NCI-H128 (cell line): ENCODE measurements around the gene CNTNAP3B.
"Not testable (repeated sequence)": the region's sequence is repeated elsewhere in the genome, so short reads cannot be mapped to it uniquely, and the experiment has no call there.

Source experiments
- DNase-seq: peaks from one replicate; lab custom pipeline; 2025; ENCODE audit not compliant: unreplicated experiment; lab: John Stamatoyannopoulos, UW

CNTNAP3B gene

DNA sequence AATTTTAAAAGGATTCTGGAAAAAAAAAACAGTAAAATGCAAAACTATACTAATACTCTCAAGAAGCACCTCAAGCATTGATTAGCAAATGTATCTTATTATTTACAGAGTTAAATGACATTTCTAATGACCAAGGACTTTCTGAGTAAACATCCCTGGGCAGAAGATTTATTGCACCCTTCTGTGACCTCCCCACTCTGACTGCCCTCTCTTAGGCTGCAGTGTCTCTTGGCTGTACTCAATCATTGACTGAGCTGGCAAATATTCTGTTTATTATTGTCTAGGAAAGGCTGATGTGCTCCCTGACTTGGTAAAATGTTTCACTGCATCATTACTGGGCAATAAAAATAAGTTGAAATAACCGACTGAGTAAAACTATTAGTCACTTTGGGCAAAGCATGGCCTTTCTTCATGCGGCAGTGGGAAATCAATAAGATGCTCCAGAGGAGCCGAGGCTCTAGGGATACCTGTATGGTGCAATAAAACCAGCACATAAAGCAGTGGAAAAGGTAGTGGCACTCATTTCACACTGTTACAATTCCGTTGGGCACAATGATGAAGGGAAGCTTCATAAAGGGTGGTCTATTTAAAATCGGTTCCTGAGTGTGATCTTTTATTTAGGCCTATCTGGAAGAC lies 151.1 kb downstream of the CNTNAP3B start:
- DNase-seq: not testable (repeated sequence)

DNA sequence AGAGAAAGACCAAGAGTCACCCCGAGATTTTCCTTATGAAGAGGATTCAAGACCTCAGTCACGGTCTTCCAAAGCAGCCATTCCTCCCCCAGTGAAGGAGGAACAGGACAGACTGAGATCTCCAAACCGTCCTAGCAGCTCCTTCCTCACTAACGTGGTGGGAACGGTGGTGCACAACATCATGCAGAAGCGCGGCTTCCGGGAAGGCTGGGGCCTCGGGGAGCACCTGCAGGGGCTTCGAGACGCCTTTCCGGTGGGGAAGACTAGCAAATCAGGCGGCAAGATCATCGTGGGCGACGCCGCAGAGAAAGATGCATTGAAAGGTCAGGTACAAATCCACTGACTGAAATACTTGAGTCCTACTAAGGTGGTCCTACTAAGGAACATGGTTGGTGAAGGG lies 154.3 kb downstream of the CNTNAP3B start:
- DNase-seq: not testable (repeated sequence)

DNA sequence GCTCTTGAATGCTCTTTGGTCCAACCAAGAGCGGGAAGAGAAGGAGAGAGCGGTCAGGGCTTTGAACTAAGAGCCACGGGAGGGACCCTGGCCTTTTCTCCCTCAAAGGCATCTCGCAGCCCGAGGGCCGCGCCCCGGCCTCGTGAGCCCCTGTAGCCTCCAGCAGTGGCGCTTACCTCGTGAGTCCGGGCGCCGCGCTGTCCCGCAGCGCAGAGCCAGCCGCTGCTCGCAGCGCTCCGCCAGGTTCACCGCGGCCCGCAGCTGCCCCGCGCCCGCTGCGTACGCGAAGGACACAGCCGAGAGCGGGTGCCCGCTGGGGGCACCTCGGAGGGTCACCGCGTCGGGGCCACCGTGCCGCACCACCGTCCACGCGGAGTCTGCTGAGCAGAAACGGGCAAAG lies 176.2 kb downstream of the CNTNAP3B start:
- not testable (repeated sequence) for DNase-seq

DNA sequence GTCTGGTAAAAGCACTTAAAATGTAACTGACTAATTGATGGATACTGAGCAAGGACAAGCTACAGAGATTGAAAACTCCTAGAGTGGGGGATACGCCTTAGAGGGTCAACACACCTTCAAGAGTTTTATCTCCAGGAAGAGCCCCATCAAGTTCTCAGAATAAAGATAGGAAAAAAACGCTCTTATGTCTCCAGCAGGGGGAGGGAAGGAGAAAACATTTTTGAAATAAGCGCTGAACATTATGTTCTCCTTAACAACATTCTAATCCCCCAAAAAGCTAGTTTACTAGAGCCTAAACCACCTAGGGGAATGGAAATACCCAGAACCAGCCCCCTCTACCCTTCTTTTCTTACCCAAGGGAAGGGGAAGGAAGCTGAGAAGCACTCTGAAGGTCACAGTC lies 187.5 kb downstream of the CNTNAP3B start:
- not testable (repeated sequence) for DNase-seq

DNA sequence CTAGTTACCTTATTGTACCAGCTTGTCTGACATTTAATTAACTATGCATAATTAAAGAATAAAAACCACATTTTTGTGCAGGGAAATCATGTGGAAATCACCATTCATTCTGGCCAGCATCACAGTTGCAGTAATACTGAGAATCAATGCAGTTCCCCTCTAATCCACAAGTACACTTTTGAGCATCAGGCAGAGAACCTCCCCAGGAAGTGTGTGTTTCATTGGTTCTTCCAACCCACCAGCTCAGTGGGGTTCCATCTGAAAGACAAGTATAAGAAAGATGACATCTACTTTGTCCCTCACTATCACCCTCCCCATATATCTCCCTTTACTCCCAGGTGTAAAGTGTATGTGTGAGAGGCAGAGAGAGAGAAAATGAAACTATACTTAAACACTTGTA lies 191.1 kb downstream of the CNTNAP3B start:
- not testable (repeated sequence) for DNase-seq

DNA sequence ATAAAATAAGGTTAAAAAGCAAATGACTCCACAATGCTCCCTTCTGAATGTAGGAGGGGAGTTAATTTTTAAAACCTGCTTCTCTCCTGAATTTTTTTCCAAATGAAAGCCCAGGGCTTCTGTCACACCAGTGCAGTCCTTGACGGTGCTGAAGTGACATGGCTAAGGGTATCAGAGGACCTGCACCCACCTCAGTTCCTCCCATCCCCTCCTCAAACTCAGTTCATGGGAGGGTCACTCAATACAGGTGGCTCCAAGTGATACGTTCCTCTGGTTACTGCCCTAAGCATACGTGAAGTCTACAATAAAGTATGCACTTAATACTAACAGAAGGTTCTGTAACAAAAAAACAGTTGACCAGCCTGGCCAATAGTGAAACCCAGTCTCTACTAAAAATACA lies 193.5 kb downstream of the CNTNAP3B start:
- not testable (repeated sequence) for DNase-seq

DNA sequence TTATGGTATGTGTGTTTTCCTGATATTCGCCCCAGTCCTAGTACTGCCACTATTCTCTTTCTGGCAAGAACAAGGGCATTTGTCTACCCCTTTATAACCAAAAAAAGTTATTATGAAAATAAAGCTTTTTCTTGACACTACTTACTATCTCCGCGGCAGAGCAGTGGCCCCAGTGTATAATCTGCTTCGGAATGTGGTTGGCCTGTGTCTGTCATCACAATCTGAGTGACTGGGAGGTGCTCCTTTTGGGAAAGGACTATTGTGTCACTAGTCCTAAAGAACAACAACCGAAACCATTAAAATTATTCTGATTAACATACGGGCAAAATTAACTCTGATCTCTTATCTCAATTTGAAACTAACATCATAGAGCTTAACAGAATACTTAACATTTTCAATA lies 200.1 kb downstream of the CNTNAP3B start:
- DNase-seq: not testable (repeated sequence)

DNA sequence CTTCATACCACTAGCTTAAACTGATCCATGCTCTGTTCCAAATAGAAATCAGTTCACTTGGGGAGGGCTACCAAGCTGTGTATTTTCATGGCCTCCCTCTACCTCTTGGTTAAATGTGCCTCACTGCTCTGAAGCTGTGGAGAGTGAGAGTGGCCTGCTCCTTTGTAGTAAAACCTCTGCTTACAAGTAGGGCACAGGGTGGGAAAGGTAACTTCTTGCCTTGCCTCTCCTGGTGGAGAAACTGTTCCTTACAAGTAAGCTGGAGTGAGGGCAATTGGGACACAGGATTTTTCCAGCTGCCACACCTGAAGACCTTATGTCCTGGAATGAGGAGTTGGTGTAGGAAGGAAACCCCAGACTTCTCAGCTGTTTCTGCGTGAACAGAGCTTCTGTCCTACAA lies 211.9 kb downstream of the CNTNAP3B start:
- not testable (repeated sequence) for DNase-seq

DNA sequence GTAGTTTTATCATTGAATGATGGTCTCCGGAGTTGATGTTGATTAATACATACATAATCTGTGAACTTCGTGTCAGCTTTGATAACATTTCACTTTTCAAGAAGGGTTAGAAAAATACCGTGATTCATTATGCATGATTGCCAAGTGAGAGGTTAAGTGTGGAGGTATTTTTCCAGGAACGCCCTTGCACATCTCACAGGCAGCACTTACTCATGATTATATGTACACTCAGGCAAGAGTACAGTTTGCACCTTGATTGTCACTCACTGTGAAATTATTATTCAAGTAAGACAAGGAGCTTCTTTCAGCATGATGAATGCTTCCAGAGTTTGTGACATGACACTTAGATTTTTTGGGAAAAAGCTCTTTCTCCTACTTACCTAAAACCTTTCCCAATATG lies 223.7 kb downstream of the CNTNAP3B start:
- not testable (repeated sequence) for DNase-seq

DNA sequence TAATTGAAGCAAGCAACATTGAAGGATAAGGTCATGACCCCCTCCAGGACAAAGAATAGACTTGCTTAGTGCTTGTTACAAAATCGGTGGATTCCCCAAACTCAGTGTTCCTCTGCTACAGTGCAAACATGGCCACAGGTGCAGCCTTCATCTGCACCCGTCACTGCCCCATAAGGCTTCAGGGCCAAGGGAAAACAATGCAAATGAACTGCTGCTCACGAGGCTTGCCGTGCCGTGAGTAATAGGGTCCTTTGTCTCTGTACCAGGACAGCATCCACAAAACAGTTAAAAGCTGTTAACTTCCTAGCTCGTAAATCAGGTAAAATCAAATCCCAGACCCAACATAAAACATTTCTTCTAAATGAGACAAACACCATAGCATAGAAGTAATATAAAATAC lies 226.5 kb downstream of the CNTNAP3B start:
- not testable (repeated sequence) for DNase-seq

DNA sequence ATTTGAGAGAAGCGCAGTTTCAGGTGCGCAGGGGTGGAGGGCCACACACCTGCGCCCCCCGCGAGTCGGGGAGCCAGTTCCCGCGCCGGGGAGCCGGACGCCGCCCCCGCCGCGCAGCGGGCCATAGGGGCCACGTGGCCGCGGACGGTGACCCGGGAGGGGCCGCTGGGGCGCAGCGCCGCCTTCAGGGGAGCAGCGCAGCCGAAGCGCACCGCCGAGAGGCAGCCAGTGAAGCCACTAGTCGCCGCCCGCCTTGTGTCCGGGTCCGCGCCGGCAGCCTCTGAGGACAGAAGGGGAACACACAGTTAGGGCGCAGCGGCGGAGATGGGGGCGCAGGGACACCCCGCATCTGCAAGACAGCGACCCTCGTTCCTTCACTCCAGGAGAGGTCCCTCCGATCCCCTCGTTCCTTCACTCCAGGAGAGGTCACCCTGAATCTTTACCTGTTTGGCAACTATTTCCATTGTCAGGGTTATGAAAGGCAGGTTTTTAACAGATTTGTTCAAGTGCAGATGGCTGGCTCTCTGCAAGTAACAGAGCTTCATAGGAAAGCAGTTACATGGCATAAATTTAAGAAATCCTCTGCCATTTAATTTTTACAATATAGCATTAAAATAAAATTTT lies 230.4 kb downstream of the CNTNAP3B start:
- DNase-seq: not testable (repeated sequence)

DNA sequence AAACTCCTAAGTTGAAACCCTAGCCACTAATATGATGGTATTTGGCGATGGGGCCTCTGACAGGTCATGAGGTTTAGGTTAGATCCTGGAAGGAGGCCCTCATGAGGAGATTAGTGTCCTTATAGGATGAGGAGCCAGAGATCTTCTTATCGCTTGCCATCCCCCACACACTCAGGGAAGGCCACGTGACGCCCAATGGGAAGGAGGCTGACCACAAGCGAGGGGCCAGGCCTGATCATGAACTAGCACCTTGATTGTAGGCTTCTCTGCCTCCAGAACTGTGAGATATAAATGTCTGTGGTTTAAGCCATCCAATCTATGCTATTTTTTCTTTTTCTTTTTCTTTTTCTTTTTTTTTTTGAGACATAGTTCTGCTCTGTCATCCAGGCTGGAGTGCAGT lies 254.7 kb downstream of the CNTNAP3B start:
- not testable (repeated sequence) for DNase-seq

DNA sequence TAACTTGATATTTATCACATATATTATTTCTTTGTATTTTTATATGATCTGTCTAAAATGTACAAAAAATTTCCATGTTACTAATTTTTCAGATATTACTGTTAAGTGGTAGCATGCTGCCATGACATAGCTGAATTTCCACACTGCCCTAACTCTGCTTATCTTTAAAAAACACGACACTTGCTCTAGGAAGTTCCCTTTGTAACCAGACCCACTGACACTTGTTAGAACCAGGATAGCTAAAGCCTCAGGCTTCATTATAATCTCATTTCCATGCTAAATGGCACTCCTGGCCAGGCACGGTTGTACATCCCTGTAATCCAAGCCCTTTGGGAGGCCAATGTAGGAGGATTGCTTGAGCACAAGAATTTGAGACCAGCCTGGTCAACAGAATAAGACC lies 273.8 kb downstream of the CNTNAP3B start:
- not testable (repeated sequence) for DNase-seq

DNA sequence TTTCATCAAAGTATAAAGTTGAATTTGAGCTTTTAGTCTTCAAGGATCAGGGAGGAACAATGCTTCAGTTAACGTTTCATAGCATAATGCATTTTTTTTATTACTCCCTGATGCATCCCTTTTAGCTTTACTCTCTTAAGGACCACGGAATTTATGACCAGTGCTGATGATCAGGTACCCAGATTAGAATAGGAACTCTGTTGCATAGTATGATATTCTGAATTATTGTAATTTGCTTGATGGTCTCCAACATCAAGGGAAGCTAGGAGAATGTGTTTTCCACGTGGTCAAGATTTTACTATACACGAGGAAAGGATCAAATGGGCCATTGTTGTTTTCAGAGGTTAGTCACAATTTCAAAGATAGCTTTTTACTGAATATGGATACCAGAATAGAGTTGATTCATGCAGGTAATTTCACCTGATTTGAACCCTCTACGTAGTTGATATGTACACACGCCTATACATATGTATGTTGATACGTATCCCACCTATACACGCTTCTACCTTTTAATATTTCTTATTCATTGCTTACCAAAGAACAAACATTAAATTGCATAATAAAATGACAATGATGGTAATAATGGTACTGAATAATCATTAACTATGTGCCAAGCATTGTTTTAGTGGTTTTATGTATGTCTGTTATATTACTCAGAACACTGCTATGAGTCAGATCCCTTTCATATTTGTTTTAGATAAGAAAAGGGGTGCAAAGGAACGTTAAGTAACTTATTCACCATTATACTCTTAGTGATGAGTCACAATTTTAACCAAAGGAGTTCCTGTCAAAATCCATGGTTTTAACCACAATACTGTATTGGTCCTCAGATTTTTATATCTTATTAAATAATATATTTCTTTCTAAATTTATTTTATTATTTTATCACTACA lies 277.1 kb downstream of the CNTNAP3B start:
- not testable (repeated sequence) for DNase-seq

DNA sequence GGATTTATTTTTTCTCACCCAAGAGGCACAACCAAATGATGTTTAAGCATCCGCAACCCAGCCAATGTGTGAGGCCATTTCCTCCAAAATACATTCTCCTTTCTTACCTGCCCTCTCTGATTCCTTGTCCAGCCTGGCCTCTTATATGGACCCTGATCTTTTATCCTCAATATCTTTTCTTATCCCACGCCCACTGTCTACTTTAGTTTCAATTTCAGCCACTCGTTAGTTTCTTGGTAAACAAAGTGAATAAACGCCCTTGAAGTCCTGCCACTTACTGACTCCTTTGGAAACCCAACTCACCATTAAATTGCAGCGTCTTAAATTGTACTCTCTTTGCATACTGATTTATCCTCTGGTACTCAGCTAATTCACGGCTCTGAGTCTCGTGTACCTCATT lies 281.4 kb downstream of the CNTNAP3B start:
- not testable (repeated sequence) for DNase-seq
